BLaER1 treated with 17β-estradiol and CSF1 and Interleukin-3, amounts not matched to agents 10 nM and 100 nM (cell line): ENCODE results near the gene MRPS6.

Experiments
- H3K27ac ChIP-seq, 11 experiments: shearing (Covaris generic); formaldehyde crosslinking; 2 replicates each; pipeline ENCODE4 v1.8.1; 2022
- H3K27me3 ChIP-seq, 11 experiments: shearing (Covaris generic); formaldehyde crosslinking; 2 replicates each; pipeline ENCODE4 v1.8.1; 2022
- H3K36me3 ChIP-seq, 11 experiments: shearing (Covaris generic); formaldehyde crosslinking; 2 replicates each; pipeline ENCODE4 v1.8.1; 2022
- H3K4me1 ChIP-seq, 10 experiments: shearing (Covaris generic); formaldehyde crosslinking; 2 replicates each; pipeline ENCODE4 v1.8.1; 2022
- H3K4me2 ChIP-seq, 11 experiments: shearing (Covaris generic); formaldehyde crosslinking; 2 replicates each; pipeline ENCODE4 v1.8.1; 2022
- H3K4me3 ChIP-seq, 10 experiments: shearing (Covaris generic); formaldehyde crosslinking; 2 replicates each; pipeline ENCODE4 v1.8.1; 2022
- H3K9ac ChIP-seq, 11 experiments: shearing (Covaris generic); formaldehyde crosslinking; 2 replicates each; pipeline ENCODE4 v1.8.1; 2022
- H3K9me3 ChIP-seq, 11 experiments: shearing (Covaris generic); formaldehyde crosslinking; replicated peaks in 1 of 11; 2 replicates each; pipeline ENCODE4 v1.8.1; 2022
- H4K20me1 ChIP-seq, 11 experiments: shearing (Covaris generic); formaldehyde crosslinking; 2 replicates each; pipeline ENCODE4 v1.8.1; 2022
- Cebpa-rat ChIP-seq, 11 experiments: shearing (Covaris generic); IDR thresholded peaks; 2 replicates each; pipeline ENCODE4 v1.8.1; 2022

The MRPS6 gene

GRCh38 chr21:34086887-34087306 is 13.5 kb downstream of the MRPS6 start:
- peaks cover 42 to 100% (median 88%) of the 10 kb centered on the region in 11 experiments for H3K36me3 ChIP-seq
- peaks cover 0 to 9% (median 0%) of the 10 kb centered on the region in 11 experiments; a peak in 2 of 22 replicates for H3K9me3 ChIP-seq
- peak overlapping the region in 4 of 11 experiments; percentile 6 to 31 (median 24); a peak in 3 of 22 replicates for H3K4me2 ChIP-seq
- no peak for TF ChIP-seq Cebpa-rat (IDR thresholded peaks at IDR 0.05)
- peaks cover 83 to 100% (median 100%) of the 10 kb centered on the region in 11 experiments for H4K20me1 ChIP-seq
- no peak overlapping the region for H3K27ac ChIP-seq
- no peaks in the 10 kb centered on the region for H3K27me3 ChIP-seq
- peaks cover 0 to 82% (median 20%) of the 10 kb centered on the region in 10 experiments; a peak in 9 of 20 replicates for H3K4me1 ChIP-seq
- no peak overlapping the region for H3K4me3 ChIP-seq
- H3K9ac ChIP-seq = no peak overlapping the region

- peaks cover 82 to 100% (median 100%) of the 10 kb centered on the region in 11 experiments for H4K20me1 ChIP-seq
- 0 out of 22 replicates have a peak overlapping the region, but pooled peaks of 1 of the 11 experiments have one; percentile 4 for H3K4me2 ChIP-seq
- peaks cover 0 to 77% (median 23%) of the 10 kb centered on the region in 10 experiments; a peak in 11 of 20 replicates for H3K4me1 ChIP-seq
- H3K9ac ChIP-seq = no peak overlapping the region
- H3K27me3 ChIP-seq = no peaks in the 10 kb centered on the region
- H3K27ac ChIP-seq = no peak overlapping the region
- TF ChIP-seq Cebpa-rat (IDR thresholded peaks at IDR 0.05) = no peak
- peaks cover 0 to 4% (median 0%) of the 10 kb centered on the region in 11 experiments; a peak in 2 of 22 replicates for H3K9me3 ChIP-seq
- H3K36me3 ChIP-seq = peaks cover 31 to 100% (median 86%) of the 10 kb centered on the region in 11 experiments
- H3K4me3 ChIP-seq = no peak overlapping the region
Measured at GRCh38 chr21:34088752-34089151, 15.4 kb downstream of the MRPS6 start.

GRCh38 chr21:34091032-34091431 is 17.7 kb downstream of the MRPS6 start:
- H4K20me1 ChIP-seq = peaks cover 88 to 100% (median 99%) of the 10 kb centered on the region in 11 experiments

GRCh38 chr21:34091607-34092006 is 18.2 kb downstream of the MRPS6 start:
- H3K4me1 ChIP-seq = peaks cover 0 to 66% (median 24%) of the 10 kb centered on the region in 10 experiments; a peak in 11 of 20 replicates
- H3K9me3 ChIP-seq = peaks cover 0 to 17% (median 5%) of the 10 kb centered on the region in 11 experiments; a peak in 8 of 22 replicates
- peak overlapping the region in 1 of 11 experiments; percentile 6; a peak in 2 of 22 replicates for H3K4me2 ChIP-seq
- H4K20me1 ChIP-seq = peaks cover 88 to 100% (median 99%) of the 10 kb centered on the region in 11 experiments
- H3K4me3 ChIP-seq = no peak overlapping the region
- no peak for TF ChIP-seq Cebpa-rat (IDR thresholded peaks at IDR 0.05)
- no peak overlapping the region for H3K9ac ChIP-seq
- peaks cover 48 to 100% (median 86%) of the 10 kb centered on the region in 11 experiments for H3K36me3 ChIP-seq
- H3K27me3 ChIP-seq = no peaks in the 10 kb centered on the region
- no peak overlapping the region for H3K27ac ChIP-seq

More at GRCh38 chr21:34091032-34091431, 17.7 kb downstream of the MRPS6 start:
- Histone ChIP-seq H3K27ac (no peak overlapping the region; a peak in 1 of 22 replicates), H3K36me3 (peaks cover 42 to 100% (median 86%) of the 10 kb centered on the region in 11 experiments), H3K27me3 (no peaks in the 10 kb centered on the region), H3K4me3 (no peak overlapping the region), H3K9me3 (peaks cover 0 to 11% (median 5%) of the 10 kb centered on the region in 11 experiments; a peak in 7 of 22 replicates), H3K4me1 (peaks cover 0 to 66% (median 25%) of the 10 kb centered on the region in 10 experiments; a peak in 11 of 20 replicates), H3K9ac (no peak overlapping the region), H3K4me2 (0 out of 22 replicates have a peak overlapping the region, but pooled peaks of 1 of the 11 experiments have one; percentile 0)
- no peak for TF ChIP-seq Cebpa-rat (IDR thresholded peaks at IDR 0.05)

GRCh38 chr21:34092262-34092921 is 19.0 kb downstream of the MRPS6 start:
- 0 out of 22 replicates have a peak overlapping the region, but pooled peaks of 1 of the 11 experiments have one; percentile 39 for H3K9ac ChIP-seq
- H3K4me1 ChIP-seq = peaks cover 0 to 62% (median 19%) of the 10 kb centered on the region in 10 experiments; a peak in 11 of 20 replicates
- H3K27ac ChIP-seq = peak overlapping the region in 5 of 11 experiments; percentile 13 to 64 (median 38); a peak in 9 of 22 replicates
- peaks cover 0 to 18% (median 5%) of the 10 kb centered on the region in 11 experiments; a peak in 8 of 22 replicates for H3K9me3 ChIP-seq
- no peak overlapping the region for H3K4me3 ChIP-seq
- H4K20me1 ChIP-seq = peaks cover 88 to 100% (median 99%) of the 10 kb centered on the region in 11 experiments
- no peak for TF ChIP-seq Cebpa-rat (IDR thresholded peaks at IDR 0.05)
- H3K4me2 ChIP-seq = peak overlapping the region in 3 of 11 experiments; percentile 13 to 68 (median 43); a peak in 6 of 22 replicates
- H3K36me3 ChIP-seq = peaks cover 50 to 100% (median 85%) of the 10 kb centered on the region in 11 experiments
- H3K27me3 ChIP-seq = no peaks in the 10 kb centered on the region

- peaks cover 0 to 66% (median 19%) of the 10 kb centered on the region in 10 experiments; a peak in 11 of 20 replicates for H3K4me1 ChIP-seq
- H3K27me3 ChIP-seq = no peaks in the 10 kb centered on the region
- H4K20me1 ChIP-seq = peaks cover 85 to 100% (median 98%) of the 10 kb centered on the region in 11 experiments
- TF ChIP-seq Cebpa-rat (IDR thresholded peaks at IDR 0.05) = no peak
- H3K9me3 ChIP-seq = peaks cover 0 to 18% (median 5%) of the 10 kb centered on the region in 11 experiments; a peak in 8 of 22 replicates
- H3K9ac ChIP-seq = no peak overlapping the region
- no peak overlapping the region for H3K4me3 ChIP-seq
- H3K4me2 ChIP-seq = peak overlapping the region in 1 of 11 experiments; percentile 43; a peak in 3 of 22 replicates
- H3K27ac ChIP-seq = peak overlapping the region in 5 of 11 experiments; percentile 13 to 64 (median 38); a peak in 8 of 22 replicates
- peaks cover 53 to 100% (median 88%) of the 10 kb centered on the region in 11 experiments for H3K36me3 ChIP-seq
Measured at GRCh38 chr21:34093083-34093482, 19.7 kb downstream of the MRPS6 start.

GRCh38 chr21:34094949-34095348 is 21.6 kb downstream of the MRPS6 start:
- peaks cover 77 to 100% (median 97%) of the 10 kb centered on the region in 11 experiments for H4K20me1 ChIP-seq
- no peaks in the 10 kb centered on the region for H3K27me3 ChIP-seq
- H3K9ac ChIP-seq = no peak overlapping the region
- no peak overlapping the region for H3K27ac ChIP-seq
- H3K36me3 ChIP-seq = peaks cover 50 to 100% (median 93%) of the 10 kb centered on the region in 11 experiments
- H3K4me1 ChIP-seq = peaks cover 0 to 68% (median 15%) of the 10 kb centered on the region in 10 experiments; a peak in 11 of 20 replicates
- no peak overlapping the region for H3K4me3 ChIP-seq
- H3K4me2 ChIP-seq = no peak overlapping the region
- peaks cover 0 to 18% (median 5%) of the 10 kb centered on the region in 11 experiments; a peak in 8 of 22 replicates for H3K9me3 ChIP-seq
- no peak for TF ChIP-seq Cebpa-rat (IDR thresholded peaks at IDR 0.05)

GRCh38 chr21:34097442-34097841 is 24.1 kb downstream of the MRPS6 start:
- peak overlapping the region in 2 of 11 experiments; percentile 3 to 31; a peak in 1 of 22 replicates for H3K4me2 ChIP-seq
- H3K27ac ChIP-seq = no peak overlapping the region
- H3K36me3 ChIP-seq = peaks cover 53 to 100% (median 96%) of the 10 kb centered on the region in 11 experiments
- H3K9ac ChIP-seq = no peak overlapping the region
- peaks cover 0 to 50% (median 5%) of the 10 kb centered on the region in 10 experiments; a peak in 9 of 20 replicates for H3K4me1 ChIP-seq
- peaks cover 0 to 18% (median 5%) of the 10 kb centered on the region in 11 experiments; a peak in 8 of 22 replicates for H3K9me3 ChIP-seq
- H3K4me3 ChIP-seq = no peak overlapping the region
- TF ChIP-seq Cebpa-rat (IDR thresholded peaks at IDR 0.05) = no peak
- H4K20me1 ChIP-seq = peaks cover 77 to 100% (median 98%) of the 10 kb centered on the region in 11 experiments; a peak in 21 of 22 replicates
- no peaks in the 10 kb centered on the region for H3K27me3 ChIP-seq
